Kidney capillary endothelial cell (primary cell): ENCODE results near the gene PTGES3L.
A peak's percentile ranks its signal among the peaks of the same experiment; 100 is the strongest.
"Not testable (repeated sequence)": the region's sequence is repeated elsewhere in the genome, so short reads cannot be mapped to it uniquely, and the experiment has no call there.

Experiments
- DNase-seq: peaks from one replicate; pipeline ENCODE4 v3.0.0-alpha.2; 2018; ENCODE audit warnings: low spot score

Gene PTGES3L

DNA sequence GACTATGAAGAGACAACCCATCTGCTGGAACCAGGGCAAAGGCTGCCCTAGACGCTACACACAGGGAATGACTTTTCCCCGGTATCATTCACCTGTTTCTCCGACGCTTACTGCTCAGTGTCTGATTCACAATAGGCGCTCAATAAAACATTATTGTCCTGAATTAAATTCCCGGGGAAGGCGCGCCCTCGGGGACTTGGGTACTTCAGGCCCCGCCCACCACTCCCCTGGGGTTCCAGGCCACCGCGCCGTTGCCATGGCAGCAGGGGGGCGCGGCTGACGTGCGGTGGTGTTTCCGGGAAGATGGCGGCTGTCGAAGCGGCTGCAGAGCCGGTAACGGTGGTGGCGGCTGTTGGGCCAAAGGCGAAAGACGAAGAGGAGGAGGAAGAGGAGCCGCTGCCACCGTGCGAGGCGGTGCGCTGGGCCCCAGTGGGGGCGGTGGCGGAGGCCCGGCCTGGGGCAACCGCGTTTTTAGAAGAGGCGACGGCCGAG, 440 bp upstream of the PTGES3L start, which contains the start of gene RUNDC1:
Gene RUNDC1 (plus strand): TSS at position 292 of the 492 bp plus-strand sequence. CDS start 12 bp downstream, at position 304.
- DNase-seq, result peak; percentile 72

GRCh38 chr17:42975701-42976100, 4.2 kb downstream of the PTGES3L start:
- not testable (repeated sequence) for DNase-seq

GRCh38 chr17:42975265-42975664, 4.6 kb downstream of the PTGES3L start:
- no peak for DNase-seq

DNA sequence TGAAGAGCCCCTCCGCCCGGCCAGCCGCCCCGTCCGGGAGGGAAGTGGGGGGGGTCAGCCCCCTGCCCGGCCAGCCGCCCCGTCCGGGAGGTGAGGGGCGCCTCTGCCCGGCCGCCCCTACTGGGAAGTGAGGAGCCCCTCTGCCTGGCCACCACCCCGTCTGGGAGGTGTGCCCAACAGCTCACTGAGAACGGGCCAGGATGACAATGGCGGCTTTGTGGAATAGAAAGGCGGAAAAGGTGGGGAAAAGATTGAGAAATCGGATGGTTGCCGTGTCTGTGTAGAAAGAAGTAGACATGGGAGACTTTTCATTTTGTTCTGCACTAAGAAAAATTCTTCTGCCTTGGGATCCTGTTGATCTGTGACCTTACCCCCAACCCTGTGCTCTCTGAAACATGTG, 6.6 kb downstream of the PTGES3L start:
- DNase-seq, result not testable (repeated sequence)

GRCh38 chr17:42971589-42971988, 8.3 kb downstream of the PTGES3L start:
- DNase-seq, result no peak

DNA sequence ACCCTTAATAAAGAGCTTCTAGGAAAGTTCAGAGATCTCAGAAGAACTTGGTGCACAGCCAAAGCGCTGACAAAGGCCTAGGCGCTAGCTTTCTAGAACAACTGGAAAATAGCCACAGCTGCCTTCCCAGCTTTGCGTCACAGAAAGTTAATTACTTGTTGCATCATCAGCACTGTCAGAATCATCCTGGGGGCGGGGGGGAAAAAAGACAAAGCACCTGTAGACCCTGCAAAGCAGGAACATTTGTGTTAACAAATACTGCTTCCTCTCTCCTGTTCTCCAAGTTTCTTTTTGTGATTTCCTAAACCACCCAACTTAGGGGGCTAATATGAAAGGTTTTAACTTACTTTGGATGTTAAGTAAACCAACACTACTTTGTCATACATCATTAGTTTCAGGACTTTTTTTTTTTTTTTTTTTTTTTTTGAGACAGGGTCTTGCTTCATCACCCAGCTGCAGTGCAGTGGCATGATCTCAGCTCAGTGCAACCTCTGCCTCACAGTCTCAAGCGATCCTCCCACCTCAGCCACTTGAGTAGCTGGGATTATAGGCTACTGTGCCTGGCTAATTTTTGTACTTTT, 10.8 kb downstream of the PTGES3L start:
- DNase-seq, result no peak

GRCh38 chr17:42967925-42968324, 12.0 kb downstream of the PTGES3L start:
- DNase-seq, result no peak

- DNase-seq, result peak; percentile 85
These were observed 15.5 kb downstream of the PTGES3L start, which contains the start of gene AARSD1 for GRCh38 chr17:42964161-42964932. Gene AARSD1, minus strand, starts transcription at chr17:42964454. Its CDS starts 14 bp downstream, at chr17:42964440.

GRCh38 chr17:42953669-42954068, 26.2 kb downstream of the PTGES3L start:
- no peak for DNase-seq

DNA sequence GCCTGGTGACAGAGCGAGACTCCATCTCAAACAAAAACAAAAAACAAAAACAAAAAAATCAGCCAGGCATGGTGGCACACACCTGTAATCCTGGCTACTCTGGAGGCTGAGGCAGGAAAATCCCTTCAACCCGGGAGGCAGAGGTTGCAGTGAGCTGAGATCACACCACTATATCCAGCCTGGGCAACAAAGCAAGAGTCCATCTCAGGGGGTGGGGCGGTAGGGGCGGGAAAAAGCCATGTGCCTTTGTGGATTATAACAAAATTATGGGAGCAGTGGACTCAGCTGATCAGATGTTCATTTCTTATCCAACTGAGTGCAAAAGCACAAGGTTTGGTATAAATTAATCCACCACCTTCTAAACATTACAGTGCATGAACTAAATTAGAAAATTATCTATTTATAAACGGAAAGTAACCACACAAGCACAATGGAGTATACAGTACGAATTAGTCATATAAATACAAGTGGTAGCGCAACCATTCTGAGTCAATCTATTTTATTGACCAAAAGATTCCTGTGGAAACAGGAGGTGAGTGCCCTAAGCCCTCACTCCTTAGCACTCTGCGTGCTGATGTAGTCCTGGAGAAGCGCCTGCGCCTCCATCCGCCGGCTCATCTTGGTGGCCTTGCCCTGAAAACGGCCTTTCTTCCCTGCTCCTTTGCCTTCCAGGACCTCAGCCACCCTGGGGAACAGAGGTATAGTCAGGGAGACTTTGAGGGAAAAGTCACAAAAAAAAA, 29.7 kb downstream of the PTGES3L start:
- DNase-seq, result no peak

GRCh38 chr17:42946812-42947211, 33.1 kb downstream of the PTGES3L start:
- no peak for DNase-seq

DNA sequence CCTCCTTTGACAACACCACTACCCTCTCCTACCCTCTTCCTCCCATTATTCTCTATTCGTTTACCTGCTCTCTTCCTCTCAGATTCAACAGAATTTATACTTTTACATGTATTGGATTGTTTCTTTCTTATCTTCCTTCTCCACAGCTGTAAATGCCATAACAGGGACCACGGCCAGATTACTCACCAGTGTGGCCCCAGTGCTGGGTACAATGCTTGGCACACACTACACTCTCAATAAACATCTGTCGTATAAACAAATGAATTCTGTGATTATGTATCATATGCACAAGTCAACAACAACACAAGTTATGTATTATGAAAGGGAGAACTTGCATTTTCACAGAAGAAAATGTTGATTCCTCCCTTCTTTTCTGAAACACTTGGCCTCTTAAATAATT, 35.7 kb downstream of the PTGES3L start:
- DNase-seq, result no peak

DNA sequence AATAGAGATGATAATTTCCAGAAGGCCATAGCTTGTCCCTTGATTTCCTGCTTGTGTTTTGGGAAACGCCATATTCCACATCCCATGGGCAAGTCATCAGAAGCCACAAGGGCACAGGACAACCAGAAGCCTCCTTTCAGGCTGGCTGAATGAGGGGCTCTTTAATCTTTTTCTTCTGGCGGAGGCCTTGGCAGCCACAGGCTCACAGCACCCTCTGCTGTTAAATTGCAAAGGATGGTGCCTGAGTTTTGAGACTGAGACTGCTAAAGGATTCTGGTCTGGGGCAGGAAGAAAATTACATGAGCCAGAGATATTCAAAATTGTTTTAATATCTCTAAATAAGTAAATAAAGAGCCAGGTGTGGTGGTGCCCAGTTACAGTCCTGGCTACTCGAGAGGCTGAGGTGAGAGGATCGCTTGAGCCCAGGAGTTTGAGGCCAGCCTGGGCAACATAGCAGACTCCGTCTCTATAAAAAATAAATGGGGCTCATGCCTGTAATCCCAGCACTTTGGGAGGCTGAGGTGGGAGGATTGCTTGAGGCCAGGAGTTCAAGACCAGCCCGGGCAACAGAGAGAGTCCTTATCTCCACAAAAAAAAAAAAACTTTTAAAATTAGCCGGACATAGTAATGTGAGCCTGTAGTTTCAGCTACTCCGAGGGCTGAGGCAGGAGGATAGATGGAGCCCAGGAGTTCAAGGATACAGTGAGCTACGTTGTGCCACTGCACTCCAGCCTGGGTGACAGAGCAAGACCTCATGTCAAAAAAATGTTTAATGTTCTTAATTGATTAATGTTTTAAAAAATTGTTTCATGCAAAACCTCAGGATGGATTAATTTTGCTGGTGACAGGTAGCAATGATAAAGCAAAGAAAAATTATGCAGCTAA, 41.9 kb downstream of the PTGES3L start:
- peak; percentile 68 for DNase-seq

- no peak for DNase-seq
These were observed 50.4 kb downstream of the PTGES3L start for GRCh38 chr17:42929497-42929844.

GRCh38 chr17:42928714-42929496, 51.0 kb downstream of the PTGES3L start:
- DNase-seq, result peak; percentile 74

- no peak for DNase-seq
These were observed 55.0 kb downstream of the PTGES3L start for GRCh38 chr17:42924891-42925290.

DNA sequence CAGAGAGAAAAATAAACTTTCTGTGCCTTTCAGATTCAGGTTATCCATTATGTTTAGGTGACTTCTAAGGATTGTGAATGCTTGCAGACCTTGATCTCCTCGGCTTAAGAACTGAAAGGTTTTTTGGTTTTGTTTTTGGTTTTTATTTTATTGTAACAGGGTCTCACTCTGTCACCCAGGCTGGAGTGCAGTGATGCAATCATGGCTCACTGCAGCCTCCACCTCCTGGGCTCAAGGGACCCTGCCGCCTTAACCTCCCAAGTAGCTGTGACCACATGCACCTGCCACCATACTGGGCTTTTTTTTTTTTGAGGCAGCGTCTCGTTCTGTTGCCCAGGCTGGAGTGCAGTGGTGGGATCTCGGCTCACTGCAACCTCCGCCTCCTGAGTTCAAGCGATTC, 56.4 kb downstream of the PTGES3L start:
- not testable (repeated sequence) for DNase-seq

DNA sequence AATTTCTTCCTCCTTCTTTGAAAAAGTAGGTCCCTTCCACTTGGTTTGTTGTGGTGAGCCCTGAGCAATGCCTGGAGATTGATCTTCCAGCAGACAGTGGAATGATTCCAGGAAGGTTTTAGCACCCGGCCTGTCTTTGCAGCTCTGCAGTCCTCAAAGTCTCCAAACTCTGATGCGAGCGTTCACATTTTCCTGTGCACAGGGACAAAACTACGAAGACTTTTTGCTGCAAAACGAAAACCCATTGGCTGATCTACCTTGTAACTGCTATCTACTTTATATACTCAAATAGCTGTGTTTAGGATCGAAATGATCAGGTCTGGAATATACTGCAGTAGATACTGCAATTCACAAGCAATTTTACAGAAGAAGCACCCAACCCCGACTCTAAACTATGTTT, 57.6 kb downstream of the PTGES3L start:
- DNase-seq, result no peak

DNA sequence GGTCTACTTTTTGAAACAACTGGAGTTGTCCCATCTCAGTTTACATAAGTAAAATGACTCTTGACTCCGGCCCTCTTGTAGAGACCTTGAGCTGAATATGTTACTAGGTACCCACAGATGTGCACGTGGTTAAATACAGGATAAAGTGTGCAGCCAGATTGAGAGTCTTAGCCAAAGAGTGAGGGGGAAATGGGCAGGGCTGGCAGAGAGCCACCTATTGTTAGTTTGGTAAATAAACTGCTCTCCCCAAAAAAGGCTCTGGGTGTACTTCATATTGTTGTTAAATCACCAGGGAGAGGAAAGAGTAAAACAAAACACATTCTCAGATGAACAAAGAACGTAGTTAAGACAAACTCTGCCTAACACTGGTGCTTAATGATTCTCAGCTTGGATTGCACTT, 59.0 kb downstream of the PTGES3L start:
- no peak for DNase-seq

GRCh38 chr17:42920106-42920900, 59.6 kb downstream of the PTGES3L start:
- no peak for DNase-seq
